ENCODE results near the gene DYNLL1.

DYNLL1 gene

DNA sequence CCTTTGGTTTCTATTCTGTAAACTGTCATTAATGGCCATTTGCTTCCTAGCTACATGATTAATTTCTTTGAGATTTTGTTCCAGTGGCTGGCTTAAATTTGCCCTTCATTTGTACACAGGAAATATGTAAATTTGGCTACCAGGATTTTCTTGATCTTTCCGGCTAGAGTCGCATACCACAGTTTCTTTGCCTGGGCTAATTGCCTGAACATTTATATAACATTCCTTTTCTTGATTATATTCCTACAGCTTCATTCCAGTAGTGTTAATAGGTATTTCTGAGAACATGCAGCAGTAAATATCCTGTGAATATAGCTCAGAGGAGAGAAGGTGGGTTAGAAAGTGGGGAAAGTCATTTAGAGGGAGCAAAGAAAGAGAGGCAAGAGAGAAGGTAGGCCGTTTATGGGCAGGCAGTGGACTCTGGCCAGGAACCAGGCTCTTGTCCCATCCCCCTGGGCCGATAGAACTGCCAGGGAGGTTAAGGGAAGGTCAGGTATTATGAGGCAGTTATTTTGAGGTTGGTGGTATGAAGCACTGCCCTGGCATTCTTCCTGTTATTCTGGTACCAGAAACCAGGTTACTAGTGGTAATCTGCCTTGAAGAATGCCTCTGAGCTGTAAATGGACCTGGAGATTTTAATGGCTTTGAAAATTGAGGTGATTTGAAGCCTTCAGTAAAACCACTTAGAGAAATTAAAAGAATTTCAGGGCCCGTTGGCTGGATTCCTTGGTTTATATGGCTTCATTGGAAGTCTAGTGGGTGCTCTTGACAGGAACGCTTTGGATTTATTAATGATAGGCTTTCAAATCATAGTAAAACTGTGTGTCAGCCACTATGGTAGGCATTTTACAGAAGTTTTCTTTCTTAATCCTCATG is 42.6 kb downstream of the DYNLL1 start:
- Histone ChIP-seq H3K4me1 (ENCODE audit: control insufficient read depth, insufficient read depth, low read length, poor library complexity, severe bottlenecking) (peaks cover 8% of the 10 kb centered on the region), H3K27ac (ENCODE audit: low read depth, low read length, severe bottlenecking) (peak overlapping the region; percentile 26), H3K9me3 (ENCODE audit: control insufficient read depth, low read length) (no peaks in the 10 kb centered on the region), H3K36me3 (ENCODE audit: control insufficient read depth, insufficient read depth, low read length) (peaks cover 74% of the 10 kb centered on the region), H3K4me3 (ENCODE audit: extremely low read depth, insufficient read depth, low read length, poor library complexity, severe bottlenecking) (no peak overlapping the region)
- 82 to 91% methylated on average over 3 to 5 of the region's 6 CpGs for WGBS, 2 experiments (ENCODE audit: insufficient coverage in 2 of 2)

- Histone ChIP-seq H3K27ac (ENCODE audit: low read depth, low read length, severe bottlenecking) (no peak overlapping the region), H3K9me3 (ENCODE audit: control insufficient read depth, low read length) (no peaks in the 10 kb centered on the region), H3K4me3 (ENCODE audit: extremely low read depth, insufficient read depth, low read length, poor library complexity, severe bottlenecking) (no peak overlapping the region), H3K4me1 (ENCODE audit: control insufficient read depth, insufficient read depth, low read length, poor library complexity, severe bottlenecking) (peaks cover 8% of the 10 kb centered on the region), H3K36me3 (ENCODE audit: control insufficient read depth, insufficient read depth, low read length) (peaks cover 80% of the 10 kb centered on the region)
- WGBS, 2 experiments (ENCODE audit: insufficient coverage in 2 of 2): 100% methylated on average over 1 of the region's 1 CpG; no CpG with 5 or more reads in 1 of the 2 experiments
Measured at GRCh38 chr12:120539303-120539702, 43.4 kb downstream of the DYNLL1 start.

GRCh38 chr12:120540445-120540844 is 44.5 kb downstream of the DYNLL1 start:
- 94 to 100% methylated on average over 1 to 3 of the region's 3 CpGs for WGBS, 2 experiments (ENCODE audit: insufficient coverage in 2 of 2)
- Histone ChIP-seq H3K9me3 (ENCODE audit: control insufficient read depth, low read length) (no peaks in the 10 kb centered on the region), H3K27ac (ENCODE audit: low read depth, low read length, severe bottlenecking) (no peak overlapping the region), H3K4me1 (ENCODE audit: control insufficient read depth, insufficient read depth, low read length, poor library complexity, severe bottlenecking) (peaks cover 8% of the 10 kb centered on the region), H3K4me3 (ENCODE audit: extremely low read depth, insufficient read depth, low read length, poor library complexity, severe bottlenecking) (no peak overlapping the region), H3K36me3 (ENCODE audit: control insufficient read depth, insufficient read depth, low read length) (peaks cover 87% of the 10 kb centered on the region)

GRCh38 chr12:120542166-120542565 is 46.3 kb downstream of the DYNLL1 start:
- peaks cover 8% of the 10 kb centered on the region for H3K4me1 ChIP-seq (ENCODE audit: control insufficient read depth, insufficient read depth, low read length, poor library complexity, severe bottlenecking)
- peaks cover 89% of the 10 kb centered on the region for H3K36me3 ChIP-seq (ENCODE audit: control insufficient read depth, insufficient read depth, low read length)
- no peak overlapping the region for H3K4me3 ChIP-seq (ENCODE audit: extremely low read depth, insufficient read depth, low read length, poor library complexity, severe bottlenecking)
- H3K9me3 ChIP-seq (ENCODE audit: control insufficient read depth, low read length): no peaks in the 10 kb centered on the region
- WGBS, 2 experiments (ENCODE audit: insufficient coverage in 2 of 2): 82 to 93% methylated on average over 3 to 5 of the region's 5 CpGs
- H3K27ac ChIP-seq (ENCODE audit: low read depth, low read length, severe bottlenecking): no peak overlapping the region

DNA sequence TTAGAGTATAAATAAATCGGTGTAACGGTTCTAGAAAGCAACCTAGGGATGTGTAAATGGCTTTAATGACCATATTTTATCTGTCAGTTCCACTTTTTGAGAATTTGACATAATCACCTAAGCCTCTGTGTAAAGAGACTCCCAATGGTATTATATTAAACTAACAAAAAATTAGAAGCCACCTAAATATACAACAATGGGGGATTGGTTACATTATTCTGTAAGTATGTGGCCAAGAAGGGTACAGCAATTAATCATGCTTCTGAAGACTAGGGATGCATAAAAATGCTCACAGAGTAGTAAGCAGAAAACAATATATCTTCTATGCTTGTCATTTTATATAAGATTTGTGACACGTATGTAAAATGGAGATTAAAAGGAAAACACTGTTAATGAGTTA is 48.8 kb downstream of the DYNLL1 start:
- Histone ChIP-seq H3K27ac (ENCODE audit: low read depth, low read length, severe bottlenecking) (no peak overlapping the region), H3K4me3 (ENCODE audit: extremely low read depth, insufficient read depth, low read length, poor library complexity, severe bottlenecking) (no peak overlapping the region), H3K36me3 (ENCODE audit: control insufficient read depth, insufficient read depth, low read length) (peaks cover 91% of the 10 kb centered on the region), H3K4me1 (ENCODE audit: control insufficient read depth, insufficient read depth, low read length, poor library complexity, severe bottlenecking) (peaks cover 3% of the 10 kb centered on the region), H3K9me3 (ENCODE audit: control insufficient read depth, low read length) (no peaks in the 10 kb centered on the region)
- no CpG with 5 or more reads among the region's 3 CpGs for WGBS, 2 experiments (ENCODE audit: insufficient coverage in 2 of 2)

GRCh38 chr12:120546050-120546386 is 50.1 kb downstream of the DYNLL1 start:
- Histone ChIP-seq H3K4me3 (ENCODE audit: extremely low read depth, insufficient read depth, low read length, poor library complexity, severe bottlenecking) (no peak overlapping the region), H3K36me3 (ENCODE audit: control insufficient read depth, insufficient read depth, low read length) (peaks cover 91% of the 10 kb centered on the region), H3K4me1 (ENCODE audit: control insufficient read depth, insufficient read depth, low read length, poor library complexity, severe bottlenecking) (peaks cover 8% of the 10 kb centered on the region), H3K9me3 (ENCODE audit: control insufficient read depth, low read length) (no peaks in the 10 kb centered on the region), H3K27ac (ENCODE audit: low read depth, low read length, severe bottlenecking) (no peak overlapping the region)
- WGBS, 2 experiments (ENCODE audit: insufficient coverage in 2 of 2): 100% methylated on average over 1 of the region's 3 CpGs; no CpG with 5 or more reads in 1 of the 2 experiments
